HEK293 (cell line): Measurements from ENCODE around the gene NRP1.
A peak's percentile ranks its signal among the peaks of the same experiment; 100 is the strongest.

ENCODE experiments used
- CTCF ChIA-PET: fragments of 350-600 bp; formaldehyde crosslinking; extraction: SDS; loops from one replicate; lab custom pipeline; 2021; ENCODE audit warnings: antibody characterized with exemption; lab: Yijun Ruan, JAX
- POLR2A ChIA-PET: fragments of 300-600 bp; formaldehyde crosslinking; extraction: SDS; loops from one replicate; lab custom pipeline; 2020; ENCODE audit warnings: antibody characterized with exemption, inconsistent platforms; lab: Yijun Ruan, JAX
- H3K27ac ChIP-seq: fragments of 200-500 bp; sonication (Bioruptor generic); 2 replicates; pipeline ENCODE4 v1.5.1; 2014; ENCODE audit warnings: low read depth, low read length, control low read depth, inconsistent platforms; ENCODE audit errors: extremely low read depth
- H3K36me3 ChIP-seq, 2 experiments: fragments of 200-500 bp in 1 of 2; sonication (Bioruptor generic) in 1 of 2; 1 replicate in 1 of 2; 2 replicates in 1 of 2; pipeline ENCODE4 v1.5.1; 2014 to 2017; ENCODE audit warnings: inconsistent platforms in 2 of 2, low read length in 2 of 2; ENCODE audit not compliant: control insufficient read depth in 2 of 2, insufficient read depth in 1 of 2
- H3K4me1 ChIP-seq: fragments of 200-500 bp; sonication (Bioruptor generic); 2 replicates; pipeline ENCODE4 v1.5.1; 2014; ENCODE audit warnings: mild to moderate bottlenecking, low read length, inconsistent platforms; ENCODE audit not compliant: control insufficient read depth, insufficient read depth
- H3K4me3 ChIP-seq: 2 replicates; pipeline ENCODE4 v1.5.1; 2011; ENCODE audit warnings: low read depth, mild to moderate bottlenecking, control low read depth, low read length, moderate library complexity
- H3K9me3 ChIP-seq: fragments of 200-500 bp; sonication (Bioruptor generic); 2 replicates; pipeline ENCODE4 v1.5.1; 2014; ENCODE audit warnings: low read depth, low read length, inconsistent platforms; ENCODE audit not compliant: control insufficient read depth, insufficient read depth
- ATF2 ChIP-seq: fragments of 450-650 bp; formaldehyde crosslinking; IDR thresholded peaks from 2 replicates; pipeline ENCODE4 v1.5.1; 2016; ENCODE audit warnings: missing biosample characterization, missing genetic modification characterization, low read depth
- KLF16 ChIP-seq: fragments of 450-650 bp; formaldehyde crosslinking; IDR thresholded peaks from 2 replicates; pipeline ENCODE4 v1.5.1; 2017; ENCODE audit warnings: missing biosample characterization, missing genetic modification characterization
- MEIS1 ChIP-seq: sonication (generic); formaldehyde crosslinking; IDR thresholded peaks from 2 replicates; pipeline ENCODE4 v1.8.1; 2022; ENCODE audit warnings: missing genetic modification reagents, mild to moderate bottlenecking, borderline replicate concordance
- MZF1 ChIP-seq: fragments of 450-650 bp; formaldehyde crosslinking; IDR thresholded peaks from 2 replicates; pipeline ENCODE4 v1.5.1; 2017; ENCODE audit warnings: missing biosample characterization, missing genetic modification characterization, borderline replicate concordance
- PRDM6 ChIP-seq: fragments of 450-650 bp; formaldehyde crosslinking; IDR thresholded peaks from 2 replicates; pipeline ENCODE4 v1.5.1; 2017; ENCODE audit warnings: missing biosample characterization, missing genetic modification characterization
- SCRT1 ChIP-seq: fragments of 450-650 bp; formaldehyde crosslinking; IDR thresholded peaks from 2 replicates; pipeline ENCODE4 v1.5.1; 2016; ENCODE audit warnings: missing biosample characterization, missing genetic modification characterization, borderline replicate concordance
- ZNF148 ChIP-seq: fragments of 450-650 bp; formaldehyde crosslinking; IDR thresholded peaks from 2 replicates; pipeline ENCODE4 v1.5.0; 2017; ENCODE audit warnings: missing biosample characterization, missing genetic modification characterization, borderline replicate concordance
- ZNF155 ChIP-seq: fragments of 450-650 bp; formaldehyde crosslinking; IDR thresholded peaks from 2 replicates; pipeline ENCODE4 v1.5.1; 2016; ENCODE audit warnings: missing biosample characterization, missing genetic modification characterization
- ZNF223 ChIP-seq: fragments of 450-650 bp; formaldehyde crosslinking; IDR thresholded peaks from 2 replicates; pipeline ENCODE4 v1.5.1; 2016; ENCODE audit warnings: missing biosample characterization, missing genetic modification characterization
- ZNF341 ChIP-seq: fragments of 450-650 bp; formaldehyde crosslinking; IDR thresholded peaks from 2 replicates; pipeline ENCODE4; 2016; ENCODE audit warnings: low read depth, missing biosample characterization, missing genetic modification characterization
- ZNF366 ChIP-seq: fragments of 450-650 bp; formaldehyde crosslinking; conservative IDR thresholded peaks from 2 replicates; pipeline ENCODE4 v1.5.1; 2016; ENCODE audit warnings: missing biosample characterization, missing genetic modification characterization
- ZNF426 ChIP-seq: fragments of 450-650 bp; formaldehyde crosslinking; IDR thresholded peaks from 2 replicates; pipeline ENCODE4 v1.5.1; 2017; ENCODE audit warnings: missing biosample characterization, missing genetic modification characterization, mild to moderate bottlenecking, inconsistent platforms, moderate library complexity
- ZNF501 ChIP-seq: fragments of 450-650 bp; formaldehyde crosslinking; IDR thresholded peaks from 2 replicates; pipeline ENCODE4 v1.5.1; 2016; ENCODE audit warnings: missing biosample characterization, missing genetic modification characterization
- ZNF521 ChIP-seq: fragments of 450-650 bp; formaldehyde crosslinking; IDR thresholded peaks from 2 replicates; pipeline ENCODE4 v1.5.1; 2017; ENCODE audit warnings: missing biosample characterization, mild to moderate bottlenecking, missing genetic modification characterization
- ZNF585B ChIP-seq: fragments of 450-650 bp; formaldehyde crosslinking; IDR thresholded peaks from 2 replicates; pipeline ENCODE4 v1.5.1; 2016; ENCODE audit warnings: missing biosample characterization, missing genetic modification characterization
- ZNF626 ChIP-seq: fragments of 450-650 bp; sonication (Bioruptor Pico); formaldehyde crosslinking; IDR thresholded peaks from 2 replicates; pipeline ENCODE4 v1.5.1; 2018; ENCODE audit warnings: missing biosample characterization, missing genetic modification characterization, inconsistent platforms
- ZNF747 ChIP-seq: fragments of 450-650 bp; formaldehyde crosslinking; IDR thresholded peaks from 2 replicates; pipeline ENCODE4 v1.5.1; 2016; ENCODE audit warnings: missing biosample characterization, missing genetic modification characterization
- TF ChIP-seq, protein P1 (sequence below): fragments of 450-650 bp; formaldehyde crosslinking; conservative IDR thresholded peaks from 2 replicates; pipeline ENCODE4 v1.5.1; 2016; ENCODE audit warnings: low read depth, missing biosample characterization, missing genetic modification characterization
- TF ChIP-seq, protein P2 (sequence below): fragments of 450-650 bp; formaldehyde crosslinking; IDR thresholded peaks from 2 replicates; pipeline ENCODE4 v1.5.1; 2016; ENCODE audit warnings: missing biosample characterization, missing genetic modification characterization

The NRP1 gene

GRCh38 chr10:33314811-33315561, 19.5 kb downstream of the NRP1 start (continued):
- TF ChIP-seq, protein P1, sequence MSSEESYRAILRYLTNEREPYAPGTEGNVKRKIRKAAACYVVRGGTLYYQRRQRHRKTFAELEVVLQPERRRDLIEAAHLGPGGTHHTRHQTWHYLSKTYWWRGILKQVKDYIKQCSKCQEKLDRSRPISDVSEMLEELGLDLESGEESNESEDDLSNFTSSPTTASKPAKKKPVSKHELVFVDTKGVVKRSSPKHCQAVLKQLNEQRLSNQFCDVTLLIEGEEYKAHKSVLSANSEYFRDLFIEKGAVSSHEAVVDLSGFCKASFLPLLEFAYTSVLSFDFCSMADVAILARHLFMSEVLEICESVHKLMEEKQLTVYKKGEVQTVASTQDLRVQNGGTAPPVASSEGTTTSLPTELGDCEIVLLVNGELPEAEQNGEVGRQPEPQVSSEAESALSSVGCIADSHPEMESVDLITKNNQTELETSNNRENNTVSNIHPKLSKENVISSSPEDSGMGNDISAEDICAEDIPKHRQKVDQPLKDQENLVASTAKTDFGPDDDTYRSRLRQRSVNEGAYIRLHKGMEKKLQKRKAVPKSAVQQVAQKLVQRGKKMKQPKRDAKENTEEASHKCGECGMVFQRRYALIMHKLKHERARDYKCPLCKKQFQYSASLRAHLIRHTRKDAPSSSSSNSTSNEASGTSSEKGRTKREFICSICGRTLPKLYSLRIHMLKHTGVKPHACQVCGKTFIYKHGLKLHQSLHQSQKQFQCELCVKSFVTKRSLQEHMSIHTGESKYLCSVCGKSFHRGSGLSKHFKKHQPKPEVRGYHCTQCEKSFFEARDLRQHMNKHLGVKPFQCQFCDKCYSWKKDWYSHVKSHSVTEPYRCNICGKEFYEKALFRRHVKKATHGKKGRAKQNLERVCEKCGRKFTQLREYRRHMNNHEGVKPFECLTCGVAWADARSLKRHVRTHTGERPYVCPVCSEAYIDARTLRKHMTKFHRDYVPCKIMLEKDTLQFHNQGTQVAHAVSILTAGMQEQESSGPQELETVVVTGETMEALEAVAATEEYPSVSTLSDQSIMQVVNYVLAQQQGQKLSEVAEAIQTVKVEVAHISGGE (tag by site-specific recombination) = no peak
- TF ChIP-seq MZF1 = 0 out of 2 replicates have a peak, but pooled peaks have one; percentile 45
- TF ChIP-seq, protein P2, sequence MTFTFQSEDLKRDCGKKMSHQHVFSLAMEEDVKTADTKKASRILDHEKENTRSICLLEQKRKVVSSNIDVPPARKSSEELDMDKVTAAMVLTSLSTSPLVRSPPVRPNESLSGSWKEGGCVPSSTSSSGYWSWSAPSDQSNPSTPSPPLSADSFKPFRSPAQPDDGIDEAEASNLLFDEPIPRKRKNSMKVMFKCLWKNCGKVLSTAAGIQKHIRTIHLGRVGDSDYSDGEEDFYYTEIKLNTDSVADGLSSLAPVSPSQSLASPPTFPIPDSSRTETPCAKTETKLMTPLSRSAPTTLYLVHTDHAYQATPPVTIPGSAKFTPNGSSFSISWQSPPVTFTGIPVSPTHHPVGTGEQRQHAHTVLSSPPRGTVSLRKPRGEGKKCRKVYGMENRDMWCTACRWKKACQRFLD (tag by site-specific recombination) = no peak
- TF ChIP-seq ZNF223 (tag by site-specific recombination) = no peak
- TF ChIP-seq ZNF366 (tag by site-specific recombination) = no peak

- Histone ChIP-seq H3K4me3 (no peak overlapping the region), H3K36me3 (peaks cover 0 to 7% of the 10 kb centered on the region in 2 experiments; a peak in 2 of 3 replicates), H3K4me1 (peaks cover 21% of the 10 kb centered on the region), H3K27ac (no peak overlapping the region), H3K9me3 (no peaks in the 10 kb centered on the region; the same call in 1 of the 2 replicates)
- POLR2A ChIA-PET = no interaction called here
- CTCF ChIA-PET = interaction anchor here (0.6 to 1.2 kb wide), 3 partner anchors 119 to 1327 kb away, joined by 3 to 4 read pairs (median 3); no protein-coding TSS in a partner anchor
- TF ChIP-seq PRDM6 (tag by site-specific recombination) (0 out of 2 replicates have a peak, but pooled peaks have one; percentile 19), ZNF626 (no peak), ZNF426 (tag by site-specific recombination) (no peak), ZNF521 (tag by site-specific recombination) (no peak), SCRT1 (tag by site-specific recombination) (no peak), MEIS1 (CRISPR knock-in tag) (no peak), ZNF341 (tag by site-specific recombination) (no peak), ATF2 (tag by site-specific recombination) (peak; percentile 31; the same call in 1 of the 2 replicates), KLF16 (tag by site-specific recombination) (no peak), ZNF148 (tag by site-specific recombination) (no peak), ZNF155 (tag by site-specific recombination) (no peak), ZNF747 (no peak), ZNF585B (tag by site-specific recombination) (no peak), ZNF501 (no peak)
Measured at GRCh38 chr10:33311640-33312039, 22.8 kb downstream of the NRP1 start.
